ENCODE results near the gene SPNS3.

The SPNS3 gene

GRCh38 chr17:4407851-4408250 lies 25.9 kb upstream of the SPNS3 start:
- H2BK120ac ChIP-seq (ENCODE audit: insufficient read depth, low read length, poor library complexity) = peak overlapping the region; percentile 54
- peaks cover 11% of the 10 kb centered on the region for H3K79me1 ChIP-seq (ENCODE audit: low read length)
- no peak overlapping the region for H2AK5ac ChIP-seq (ENCODE audit: low read length)
- no peak overlapping the region for H3K9ac ChIP-seq (ENCODE audit: low read length)
- no CpG with 5 or more reads among the region's 8 CpGs for WGBS (ENCODE audit: extremely low coverage, insufficient coverage, insufficient read length)
- no peak overlapping the region for H4K12ac ChIP-seq (ENCODE audit: low read depth, low read length)
- H2BK12ac ChIP-seq (ENCODE audit: low read length) = no peak overlapping the region
- H3K4ac ChIP-seq (ENCODE audit: low read depth, low read length) = no peak overlapping the region
- H3K4me1 ChIP-seq (ENCODE audit: control insufficient read depth in 1 of 2, insufficient read depth in 2 of 2, low read length in 2 of 2) = peaks cover 5 to 15% of the 10 kb centered on the region in 2 experiments
- no peak overlapping the region for H2AFZ ChIP-seq (ENCODE audit: insufficient read depth, low read length, poor library complexity)
- no peak overlapping the region for H4K8ac ChIP-seq (ENCODE audit: low read depth, low read length)
- peak overlapping the region; percentile 79 for H2BK5ac ChIP-seq (ENCODE audit: low read depth, low read length, poor library complexity)
- no peaks in the 10 kb centered on the region for H3K36me3 ChIP-seq (ENCODE audit: control insufficient read depth in 1 of 2, insufficient read depth in 2 of 2, low read length in 2 of 2)
- H3K27me3 ChIP-seq (ENCODE audit: insufficient read depth, low read length) = no peaks in the 10 kb centered on the region
- H3K4me2 ChIP-seq (ENCODE audit: low read length) = no peak overlapping the region
- peak overlapping the region; percentile 78 for H4K91ac ChIP-seq (ENCODE audit: low read depth, low read length)
- no peaks in the 10 kb centered on the region for H3K9me3 ChIP-seq (ENCODE audit: insufficient read depth, low read depth, low read length)
- H3K23ac ChIP-seq (ENCODE audit: low read length) = no peak overlapping the region
- no peak overlapping the region for H3K18ac ChIP-seq (ENCODE audit: low read length)
- no peaks in the 10 kb centered on the region for H3K79me2 ChIP-seq (ENCODE audit: control insufficient read depth, insufficient read depth, low read length, poor library complexity)
- no peak overlapping the region for H3K4me3 ChIP-seq (ENCODE audit: low read depth, low read length)
- no peak overlapping the region for H3K14ac ChIP-seq (ENCODE audit: low read length)
- peak overlapping the region; percentile 91 for H3K27ac ChIP-seq (ENCODE audit: low read depth, low read length)
- DNase-seq = peak; percentile 92 to 94

GRCh38 chr17:4409659-4410058 lies 24.1 kb upstream of the SPNS3 start:
- Histone ChIP-seq H3K9me3 (ENCODE audit: insufficient read depth, low read depth, low read length) (no peaks in the 10 kb centered on the region), H3K36me3 (ENCODE audit: control insufficient read depth in 1 of 2, insufficient read depth in 2 of 2, low read length in 2 of 2) (no peaks in the 10 kb centered on the region), H3K23ac (ENCODE audit: low read length) (no peak overlapping the region), H4K8ac (ENCODE audit: low read depth, low read length) (no peak overlapping the region), H3K9ac (ENCODE audit: low read length) (no peak overlapping the region), H3K14ac (ENCODE audit: low read length) (no peak overlapping the region), H3K79me2 (ENCODE audit: control insufficient read depth, insufficient read depth, low read length, poor library complexity) (no peaks in the 10 kb centered on the region), H3K4ac (ENCODE audit: low read depth, low read length) (no peak overlapping the region), H3K79me1 (ENCODE audit: low read length) (peaks cover 11% of the 10 kb centered on the region), H2BK5ac (ENCODE audit: low read depth, low read length, poor library complexity) (no peak overlapping the region), H3K4me2 (ENCODE audit: low read length) (no peak overlapping the region), H4K91ac (ENCODE audit: low read depth, low read length) (no peak overlapping the region), H3K4me1 (ENCODE audit: control insufficient read depth in 1 of 2, insufficient read depth in 2 of 2, low read length in 2 of 2) (peaks cover 5 to 17% of the 10 kb centered on the region in 2 experiments), H3K27ac (ENCODE audit: low read depth, low read length) (no peak overlapping the region), H2AK5ac (ENCODE audit: low read length) (no peak overlapping the region), H3K4me3 (ENCODE audit: low read depth, low read length) (no peak overlapping the region), H4K12ac (ENCODE audit: low read depth, low read length) (no peak overlapping the region), H2BK12ac (ENCODE audit: low read length) (no peak overlapping the region), H2BK120ac (ENCODE audit: insufficient read depth, low read length, poor library complexity) (no peak overlapping the region), H2AFZ (ENCODE audit: insufficient read depth, low read length, poor library complexity) (no peak overlapping the region), H3K27me3 (ENCODE audit: insufficient read depth, low read length) (no peaks in the 10 kb centered on the region), H3K18ac (ENCODE audit: low read length) (no peak overlapping the region)
- no peak for DNase-seq
- WGBS (ENCODE audit: extremely low coverage, insufficient coverage, insufficient read length) = no CpG with 5 or more reads among the region's 6 CpGs

GRCh38 chr17:4411201-4411600 lies 22.5 kb upstream of the SPNS3 start:
- Histone ChIP-seq H3K14ac (ENCODE audit: low read length) (no peak overlapping the region), H3K4me3 (ENCODE audit: low read depth, low read length) (no peak overlapping the region), H2AK5ac (ENCODE audit: low read length) (no peak overlapping the region), H3K4ac (ENCODE audit: low read depth, low read length) (no peak overlapping the region), H3K18ac (ENCODE audit: low read length) (no peak overlapping the region), H3K9me3 (ENCODE audit: insufficient read depth, low read depth, low read length) (no peaks in the 10 kb centered on the region), H3K9ac (ENCODE audit: low read length) (no peak overlapping the region), H2AFZ (ENCODE audit: insufficient read depth, low read length, poor library complexity) (no peak overlapping the region), H3K4me1 (ENCODE audit: control insufficient read depth in 1 of 2, insufficient read depth in 2 of 2, low read length in 2 of 2) (peaks cover 4 to 12% of the 10 kb centered on the region in 2 experiments), H3K23ac (ENCODE audit: low read length) (no peak overlapping the region), H2BK5ac (ENCODE audit: low read depth, low read length, poor library complexity) (no peak overlapping the region), H3K79me2 (ENCODE audit: control insufficient read depth, insufficient read depth, low read length, poor library complexity) (no peaks in the 10 kb centered on the region), H4K12ac (ENCODE audit: low read depth, low read length) (no peak overlapping the region), H3K79me1 (ENCODE audit: low read length) (peaks cover 6% of the 10 kb centered on the region), H3K36me3 (ENCODE audit: control insufficient read depth in 1 of 2, insufficient read depth in 2 of 2, low read length in 2 of 2) (no peaks in the 10 kb centered on the region), H3K27me3 (ENCODE audit: insufficient read depth, low read length) (no peaks in the 10 kb centered on the region), H2BK12ac (ENCODE audit: low read length) (no peak overlapping the region), H4K8ac (ENCODE audit: low read depth, low read length) (no peak overlapping the region), H3K4me2 (ENCODE audit: low read length) (no peak overlapping the region), H4K91ac (ENCODE audit: low read depth, low read length) (no peak overlapping the region), H2BK120ac (ENCODE audit: insufficient read depth, low read length, poor library complexity) (no peak overlapping the region), H3K27ac (ENCODE audit: low read depth, low read length) (no peak overlapping the region)
- WGBS (ENCODE audit: extremely low coverage, insufficient coverage, insufficient read length) = no CpG with 5 or more reads among the region's 3 CpGs
- no peak for DNase-seq

DNA sequence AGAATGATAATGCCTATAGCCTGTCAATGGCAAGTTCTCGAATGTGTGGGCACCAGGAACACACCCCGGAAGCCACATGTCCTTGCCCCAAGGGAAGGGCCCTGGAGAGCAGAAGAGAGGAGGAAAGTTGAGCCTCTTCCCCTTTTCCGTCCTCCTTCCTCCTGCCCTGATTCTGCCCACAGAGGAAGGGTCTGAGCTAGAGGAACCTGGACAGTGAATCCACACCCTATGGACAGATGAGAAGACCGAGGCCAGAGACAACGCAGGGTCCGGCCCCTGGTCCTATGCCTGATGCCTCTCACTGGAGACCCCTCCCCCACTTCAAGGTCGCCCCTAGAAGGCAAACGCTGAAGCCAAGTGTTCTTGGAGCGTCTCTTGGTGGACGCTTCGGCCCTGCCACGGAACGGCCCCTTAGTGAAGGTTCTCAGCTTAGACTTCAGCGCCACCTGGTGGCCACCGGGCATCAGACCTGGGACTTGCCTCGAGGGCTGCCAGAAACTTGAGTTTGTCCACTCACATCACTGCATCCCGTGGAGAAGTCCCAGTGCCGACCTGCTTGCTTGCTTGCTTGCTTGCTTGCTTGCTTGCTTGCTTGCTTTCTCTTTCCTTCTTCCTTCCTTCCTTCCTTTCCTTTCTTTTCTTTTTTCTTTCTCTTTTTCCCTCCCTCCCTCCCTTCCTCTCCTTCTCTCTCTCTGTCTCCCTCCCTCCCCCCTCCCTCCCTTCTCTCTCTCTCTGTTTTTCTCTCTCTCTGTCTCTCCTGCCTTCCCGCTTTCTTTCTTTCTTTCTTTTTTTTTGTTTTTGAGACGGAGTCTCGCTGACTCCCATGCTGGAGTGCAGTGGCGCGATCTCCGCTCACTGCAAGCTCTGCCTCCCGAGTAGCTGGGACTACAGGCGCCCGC lies 20.6 kb upstream of the SPNS3 start:
- WGBS (ENCODE audit: extremely low coverage, insufficient coverage, insufficient read length) = no CpG with 5 or more reads among the region's 27 CpGs
- no peak overlapping the region for H4K8ac ChIP-seq (ENCODE audit: low read depth, low read length)

More for the DNA sequence above, 20.6 kb upstream of the SPNS3 start:
- peaks cover 0 to 2% of the 10 kb centered on the region in 2 experiments for H3K4me1 ChIP-seq (ENCODE audit: control insufficient read depth in 1 of 2, insufficient read depth in 2 of 2, low read length in 2 of 2)
- H4K12ac ChIP-seq (ENCODE audit: low read depth, low read length) = peak overlapping the region; percentile 54
- no peak overlapping the region for H3K23ac ChIP-seq (ENCODE audit: low read length)
- H2AK5ac ChIP-seq (ENCODE audit: low read length) = no peak overlapping the region
- H3K79me1 ChIP-seq (ENCODE audit: low read length) = peaks cover 2% of the 10 kb centered on the region
- H3K4me3 ChIP-seq (ENCODE audit: low read depth, low read length) = no peak overlapping the region
- H3K4me2 ChIP-seq (ENCODE audit: low read length) = peak overlapping the region; percentile 17
- H3K27ac ChIP-seq (ENCODE audit: low read depth, low read length) = no peak overlapping the region
- no peaks in the 10 kb centered on the region for H3K9me3 ChIP-seq (ENCODE audit: insufficient read depth, low read depth, low read length)
- no peak overlapping the region for H2BK5ac ChIP-seq (ENCODE audit: low read depth, low read length, poor library complexity)
- no peaks in the 10 kb centered on the region for H3K36me3 ChIP-seq (ENCODE audit: control insufficient read depth in 1 of 2, insufficient read depth in 2 of 2, low read length in 2 of 2)
- H3K27me3 ChIP-seq (ENCODE audit: insufficient read depth, low read length) = no peaks in the 10 kb centered on the region
- no peak overlapping the region for H3K18ac ChIP-seq (ENCODE audit: low read length)
- H3K14ac ChIP-seq (ENCODE audit: low read length) = no peak overlapping the region
- no peak overlapping the region for H2AFZ ChIP-seq (ENCODE audit: insufficient read depth, low read length, poor library complexity)
- H3K79me2 ChIP-seq (ENCODE audit: control insufficient read depth, insufficient read depth, low read length, poor library complexity) = no peaks in the 10 kb centered on the region
- H4K91ac ChIP-seq (ENCODE audit: low read depth, low read length) = no peak overlapping the region
- DNase-seq = peak; percentile 88 to 97
- H3K4ac ChIP-seq (ENCODE audit: low read depth, low read length) = no peak overlapping the region
- no peak overlapping the region for H2BK12ac ChIP-seq (ENCODE audit: low read length)
- H2BK120ac ChIP-seq (ENCODE audit: insufficient read depth, low read length, poor library complexity) = no peak overlapping the region
- H3K9ac ChIP-seq (ENCODE audit: low read length) = no peak overlapping the region

Data from trophoblast cell (in vitro differentiated cells and primary cell).